GM12892 (cell line): ENCODE data around the gene SCGB1D1.
"Not testable (repeated sequence)": the region's sequence is repeated elsewhere in the genome, so short reads cannot be mapped to it uniquely, and the experiment has no call there.

Experiments used
- DNase-seq: peaks from one replicate; pipeline ENCODE4 v3.0.0; 2011; ENCODE audit not compliant: insufficient read length
- FAIRE-seq: peaks from 2 replicates; lab custom pipeline; 2011; peaks lifted over from hg19 to GRCh38; lab: Jason Lieb, UNC
- POLR2A ChIP-seq: IDR thresholded peaks from 2 replicates; pipeline ENCODE4 v1.6.1; 2011; ENCODE audit warnings: low read depth, low read length, control low read depth
- POLR2AphosphoS5 ChIP-seq: IDR thresholded peaks from 2 replicates; pipeline ENCODE4 v1.6.1; 2011; ENCODE audit warnings: low read depth, low read length, control low read depth
- TAF1 ChIP-seq: IDR thresholded peaks from 2 replicates; pipeline ENCODE4 v1.6.1; 2011; ENCODE audit warnings: low read depth, mild to moderate bottlenecking, control low read depth, low read length, borderline replicate concordance

Gene SCGB1D1

GRCh38 chr11:62201376-62201775, 11.4 kb downstream of the SCGB1D1 start:
- no peak for TF ChIP-seq POLR2A
- no peak for TF ChIP-seq POLR2AphosphoS5
- TF ChIP-seq TAF1, result no peak
- FAIRE-seq (no peak), DNase-seq (no peak)

GRCh38 chr11:62202910-62203309, 12.9 kb downstream of the SCGB1D1 start:
- FAIRE-seq (no peak), DNase-seq (no peak)
- TF ChIP-seq TAF1, result no peak
- no peak for TF ChIP-seq POLR2AphosphoS5
- TF ChIP-seq POLR2A, result no peak

- FAIRE-seq (no peak), DNase-seq (no peak)
- no peak for TF ChIP-seq POLR2A
Observed at GRCh38 chr11:62204430-62204829, 14.4 kb downstream of the SCGB1D1 start.

- no peak for TF ChIP-seq TAF1
- TF ChIP-seq POLR2AphosphoS5, result no peak
- TF ChIP-seq POLR2A, result no peak
- no peak for FAIRE-seq
- no peak for DNase-seq
Observed at GRCh38 chr11:62205441-62205840, 15.4 kb downstream of the SCGB1D1 start.

GRCh38 chr11:62206276-62207066, 16.5 kb downstream of the SCGB1D1 start:
- FAIRE-seq, DNase-seq: not testable (repeated sequence)

- TF ChIP-seq POLR2A, result no peak
- no peak for TF ChIP-seq POLR2AphosphoS5
- TF ChIP-seq TAF1, result no peak
- FAIRE-seq, result no peak
- no peak for DNase-seq
Observed at GRCh38 chr11:62208785-62209144, 18.7 kb downstream of the SCGB1D1 start.

GRCh38 chr11:62217191-62217748, 27.3 kb downstream of the SCGB1D1 start:
- TF ChIP-seq POLR2AphosphoS5 (no peak), TAF1 (no peak), POLR2A (no peak)
- FAIRE-seq (no peak), DNase-seq (no peak)

- FAIRE-seq (no peak), DNase-seq (no peak)
- TF ChIP-seq POLR2AphosphoS5 (no peak), TAF1 (no peak), POLR2A (no peak)
Observed at GRCh38 chr11:62221498-62221897, 31.5 kb downstream of the SCGB1D1 start.

GRCh38 chr11:62223095-62223494, 33.1 kb downstream of the SCGB1D1 start:
- FAIRE-seq, result peak; percentile 40
- TF ChIP-seq POLR2AphosphoS5 (no peak), TAF1 (no peak), POLR2A (no peak)
- no peak for DNase-seq

GRCh38 chr11:62233730-62234129, 43.7 kb downstream of the SCGB1D1 start:
- FAIRE-seq (peak; percentile 46), DNase-seq (no peak)
- TF ChIP-seq POLR2A (no peak), POLR2AphosphoS5 (no peak), TAF1 (no peak)

- DNase-seq (no peak), FAIRE-seq (no peak)
- TF ChIP-seq POLR2A, result no peak
- TF ChIP-seq POLR2AphosphoS5, result no peak
- TF ChIP-seq TAF1, result no peak
Observed at GRCh38 chr11:62236187-62236586, 46.2 kb downstream of the SCGB1D1 start.

- TF ChIP-seq TAF1 (no peak), POLR2AphosphoS5 (no peak), POLR2A (no peak)
- DNase-seq, result no peak
- FAIRE-seq, result no peak
Observed at GRCh38 chr11:62237499-62237898, 47.5 kb downstream of the SCGB1D1 start.

- FAIRE-seq (no peak), DNase-seq (no peak)
- TF ChIP-seq POLR2AphosphoS5, result no peak
- no peak for TF ChIP-seq TAF1
- TF ChIP-seq POLR2A, result no peak
Observed at GRCh38 chr11:62238151-62238550, 48.1 kb downstream of the SCGB1D1 start.

- no peak for TF ChIP-seq POLR2AphosphoS5
- TF ChIP-seq POLR2A, result no peak
- TF ChIP-seq TAF1, result no peak
- FAIRE-seq (no peak), DNase-seq (no peak)
Observed at GRCh38 chr11:62241095-62241494, 51.1 kb downstream of the SCGB1D1 start.
